HG03066 (cell line): ENCODE results near the gene POLR2L.

ENCODE experiments used
- ATAC-seq: cut with Tn5 transposase; IDR thresholded peaks from one replicate; pipeline ENCODE4 v1.9.1; 2021; ENCODE audit warnings: low read depth; ENCODE audit not compliant: unreplicated experiment

Gene POLR2L

GRCh38 chr11:842370-843002 is at the start of gene POLR2L, which contains the start of gene TSPAN4:
Gene POLR2L (minus strand): TSS chr11:842529. CDS start chr11:842508, 21 bp downstream.
Gene TSPAN4 (plus strand): TSS chr11:842852. CDS start chr11:850305, 7,453 bp downstream.
- peak; percentile 63 for ATAC-seq

- ATAC-seq: no peak
Measured at GRCh38 chr11:890794-891540, 48.6 kb upstream of the POLR2L start.

- ATAC-seq: no peak
Measured at GRCh38 chr11:889687-890475, 47.6 kb upstream of the POLR2L start.

GRCh38 chr11:889257-889656 is 46.9 kb upstream of the POLR2L start:
- no peak for ATAC-seq

GRCh38 chr11:888310-889212 is 46.2 kb upstream of the POLR2L start:
- ATAC-seq: no peak

GRCh38 chr11:887589-887988 is 45.3 kb upstream of the POLR2L start:
- ATAC-seq: no peak

- ATAC-seq: no peak
Measured at GRCh38 chr11:886568-886967, 44.2 kb upstream of the POLR2L start.

- ATAC-seq: no peak
Measured at GRCh38 chr11:884578-885070, 42.3 kb upstream of the POLR2L start.

GRCh38 chr11:883527-883926 is 41.2 kb upstream of the POLR2L start:
- ATAC-seq: no peak

GRCh38 chr11:882596-882995 is 40.3 kb upstream of the POLR2L start:
- ATAC-seq: no peak

GRCh38 chr11:880447-880846 is 38.1 kb upstream of the POLR2L start:
- no peak for ATAC-seq

- ATAC-seq: no peak
Measured at GRCh38 chr11:877565-877964, 35.2 kb upstream of the POLR2L start.

GRCh38 chr11:876545-876944 is 34.2 kb upstream of the POLR2L start:
- ATAC-seq: no peak

GRCh38 chr11:875769-876301 is 33.5 kb upstream of the POLR2L start:
- ATAC-seq: no peak

- no peak for ATAC-seq
Measured at GRCh38 chr11:875203-875602, 32.9 kb upstream of the POLR2L start.

- ATAC-seq: no peak
Measured at GRCh38 chr11:873706-874105, 31.4 kb upstream of the POLR2L start.

GRCh38 chr11:872799-873198 is 30.5 kb upstream of the POLR2L start:
- no peak for ATAC-seq

- no peak for ATAC-seq
Measured at GRCh38 chr11:871472-871871, 29.1 kb upstream of the POLR2L start.

- no peak for ATAC-seq
Measured at GRCh38 chr11:870418-870817, 28.1 kb upstream of the POLR2L start.

- ATAC-seq: no peak
Measured at GRCh38 chr11:870127-870413, 27.7 kb upstream of the POLR2L start.
